Endodermal cell (in vitro differentiated cells): ENCODE data around the gene SLCO6A1. TPM values are rescaled to one million over a fixed set of nuclear protein-coding genes. Genes with fewer than 3 reads are reported as not detected.

ENCODE experiments used
- DNase-seq: peaks from one replicate; pipeline ENCODE4 v3.0.0-alpha.2; 2017
- H3K27ac ChIP-seq: 2 replicates; pipeline ENCODE4 v1.5.1; 2013; ENCODE audit warnings: mild to moderate bottlenecking, low read depth, low read length, moderate library complexity
- H3K27me3 ChIP-seq: 2 replicates; pipeline ENCODE4 v1.6.1; 2013; ENCODE audit warnings: mild to moderate bottlenecking, low read length, moderate library complexity; ENCODE audit not compliant: insufficient read depth, control insufficient read depth, poor library complexity, severe bottlenecking
- H3K36me3 ChIP-seq: 2 replicates; pipeline ENCODE4 v1.7.0; 2013; ENCODE audit warnings: mild to moderate bottlenecking, low read length, moderate library complexity; ENCODE audit not compliant: control insufficient read depth, insufficient read depth
- H3K4me1 ChIP-seq: one replicate; pipeline ENCODE4 v1.7.0; 2013; ENCODE audit warnings: low read length; ENCODE audit not compliant: control insufficient read depth, insufficient read depth
- H3K4me3 ChIP-seq: 2 replicates; pipeline ENCODE4 v1.5.1; 2013; ENCODE audit warnings: mild to moderate bottlenecking, low read length, moderate library complexity
- H3K9ac ChIP-seq: 2 replicates; pipeline ENCODE4 v1.6.1; 2013; ENCODE audit warnings: mild to moderate bottlenecking, low read length, moderate library complexity; ENCODE audit not compliant: poor library complexity, severe bottlenecking; ENCODE audit errors: extremely low read depth
- H3K9me3 ChIP-seq: 2 replicates; pipeline ENCODE4 v1.6.1; 2013; ENCODE audit warnings: mild to moderate bottlenecking, low read length, moderate library complexity; ENCODE audit not compliant: control insufficient read depth
- H3K27ac Mint-ChIP-seq: 2 replicates; pipeline ENCODE4 v1.8.0; 2020; ENCODE audit warnings: mixed read lengths
- H3K27me3 Mint-ChIP-seq: 2 replicates; pipeline ENCODE4 v1.8.0; 2021; ENCODE audit warnings: mild to moderate bottlenecking, mixed read lengths; ENCODE audit not compliant: insufficient read depth
- H3K36me3 Mint-ChIP-seq: 2 replicates; pipeline ENCODE4 v1.8.0; 2020; ENCODE audit warnings: low read depth, mixed read lengths
- H3K4me1 Mint-ChIP-seq: 2 replicates; pipeline ENCODE4 v1.8.0; 2020; ENCODE audit warnings: mixed read lengths
- H3K4me3 Mint-ChIP-seq: 2 replicates; pipeline ENCODE4 v1.8.0; 2020; ENCODE audit warnings: mild to moderate bottlenecking, moderate library complexity, mixed read lengths
- H3K9me3 Mint-ChIP-seq: 2 replicates; pipeline ENCODE4 v1.8.0; 2020; ENCODE audit warnings: mild to moderate bottlenecking, mixed read lengths
- CTCF ChIP-seq: fragments of 200-600 bp; sonication (generic); conservative IDR thresholded peaks from 2 replicates; pipeline ENCODE4 v1.5.0; 2021; ENCODE audit warnings: antibody characterized with exemption, mild to moderate bottlenecking
- WGBS, 2 experiments: methylation state at CpG; one replicate each; pipeline versions ENCODE4 v1.1.5 to v1.1.7; 2013; ENCODE audit warnings: missing lambda C conversion rate in 2 of 2, mixed read lengths in 1 of 2; ENCODE audit not compliant: insufficient coverage in 1 of 2, insufficient read length in 1 of 2; 5-methylcytosine and 5-hydroxymethylcytosine counted together
- total RNA-seq, 2 donors: library from RNA; stranded (reverse); fragmentation: NEBNext Ultra II Directional in 1 of 2; extraction: Animal tissue kit (Norgen Biotek cat#: 25700) in 1 of 2; gene quantifications; 2 replicates in 1 of 2; 3 replicates in 1 of 2; pipeline ENCODE4 v1.2.1, GENCODE V29; 2021

Gene SLCO6A1
- total RNA-seq, 2 donors from 2014 or later, result 0.71 to 3.1 TPM

- H3K4me1 ChIP-seq, result no peaks in the 10 kb centered on the region
- H3K27me3 ChIP-seq, result no peaks in the 10 kb centered on the region
- H3K4me3 ChIP-seq, result no peak overlapping the region
- no peak overlapping the region for H3K9ac ChIP-seq
- no peaks in the 10 kb centered on the region for H3K4me1 Mint-ChIP-seq
- no peaks in the 10 kb centered on the region for H3K36me3 ChIP-seq
- H3K9me3 Mint-ChIP-seq, result no peaks in the 10 kb centered on the region
- no peaks in the 10 kb centered on the region for H3K36me3 Mint-ChIP-seq
- H3K27ac Mint-ChIP-seq, result no peak overlapping the region
- H3K9me3 ChIP-seq, result no peaks in the 10 kb centered on the region
- H3K4me3 Mint-ChIP-seq, result no peak overlapping the region
- DNase-seq, result no peak
- no peak overlapping the region for H3K27ac ChIP-seq
- no CpG with 5 or more reads among the region's 1 CpG for WGBS, 2 experiments
- H3K27me3 Mint-ChIP-seq, result no peaks in the 10 kb centered on the region
- no peak for TF ChIP-seq CTCF
These were observed 32.7 kb upstream of the SLCO6A1 start for GRCh38 chr5:102531506-102531905.

GRCh38 chr5:102529447-102529846, 30.6 kb upstream of the SLCO6A1 start:
- no peaks in the 10 kb centered on the region for H3K9me3 ChIP-seq
- Mint-ChIP-seq H3K9me3 (no peaks in the 10 kb centered on the region), H3K4me1 (no peaks in the 10 kb centered on the region), H3K36me3 (no peaks in the 10 kb centered on the region), H3K4me3 (no peak overlapping the region), H3K27me3 (peaks cover under 1% of the 10 kb centered on the region), H3K27ac (no peak overlapping the region)
- no peak overlapping the region for H3K4me3 ChIP-seq
- no peak for DNase-seq
- H3K9ac ChIP-seq, result no peak overlapping the region
- no peak overlapping the region for H3K27ac ChIP-seq
- no peak for TF ChIP-seq CTCF
- WGBS, 2 experiments, result 83 to 90% methylated on average over 1 to 4 of the region's 4 CpGs
- H3K4me1 ChIP-seq, result no peaks in the 10 kb centered on the region
- H3K27me3 ChIP-seq, result no peaks in the 10 kb centered on the region
- no peaks in the 10 kb centered on the region for H3K36me3 ChIP-seq

GRCh38 chr5:102529031-102529430, 30.2 kb upstream of the SLCO6A1 start:
- Mint-ChIP-seq H3K4me1 (no peaks in the 10 kb centered on the region), H3K9me3 (no peaks in the 10 kb centered on the region), H3K4me3 (no peak overlapping the region), H3K27ac (no peak overlapping the region), H3K36me3 (no peaks in the 10 kb centered on the region), H3K27me3 (peaks cover 2% of the 10 kb centered on the region)
- H3K27me3 ChIP-seq, result no peaks in the 10 kb centered on the region
- H3K27ac ChIP-seq, result no peak overlapping the region
- no peak overlapping the region for H3K4me3 ChIP-seq
- no peak for TF ChIP-seq CTCF
- H3K9ac ChIP-seq, result no peak overlapping the region
- H3K9me3 ChIP-seq, result no peaks in the 10 kb centered on the region
- no peaks in the 10 kb centered on the region for H3K4me1 ChIP-seq
- DNase-seq, result no peak
- H3K36me3 ChIP-seq, result no peaks in the 10 kb centered on the region
